ENCODE data around the gene HOOK2. TPM values are rescaled to one million over a fixed set of nuclear protein-coding genes. Genes with fewer than 3 reads are reported as not detected.

Gene HOOK2
- total RNA-seq, 1 experiment from 2014 or later: 96.3 TPM

DNA sequence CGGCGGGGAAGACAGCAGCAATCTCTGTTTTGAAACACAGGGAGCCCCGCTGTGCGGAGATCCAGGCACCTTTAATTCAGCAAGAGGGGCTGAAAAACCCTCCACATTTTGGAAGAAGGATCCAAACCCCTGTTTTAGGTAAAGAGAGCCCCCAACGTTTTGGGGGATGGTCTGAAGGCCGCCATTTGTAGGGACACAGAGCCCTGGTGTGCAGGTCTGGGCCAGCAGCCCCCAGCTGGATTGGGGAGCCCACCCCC lies 3.5 kb upstream of the HOOK2 start (continued):
- TF ChIP-seq, protein P1, sequence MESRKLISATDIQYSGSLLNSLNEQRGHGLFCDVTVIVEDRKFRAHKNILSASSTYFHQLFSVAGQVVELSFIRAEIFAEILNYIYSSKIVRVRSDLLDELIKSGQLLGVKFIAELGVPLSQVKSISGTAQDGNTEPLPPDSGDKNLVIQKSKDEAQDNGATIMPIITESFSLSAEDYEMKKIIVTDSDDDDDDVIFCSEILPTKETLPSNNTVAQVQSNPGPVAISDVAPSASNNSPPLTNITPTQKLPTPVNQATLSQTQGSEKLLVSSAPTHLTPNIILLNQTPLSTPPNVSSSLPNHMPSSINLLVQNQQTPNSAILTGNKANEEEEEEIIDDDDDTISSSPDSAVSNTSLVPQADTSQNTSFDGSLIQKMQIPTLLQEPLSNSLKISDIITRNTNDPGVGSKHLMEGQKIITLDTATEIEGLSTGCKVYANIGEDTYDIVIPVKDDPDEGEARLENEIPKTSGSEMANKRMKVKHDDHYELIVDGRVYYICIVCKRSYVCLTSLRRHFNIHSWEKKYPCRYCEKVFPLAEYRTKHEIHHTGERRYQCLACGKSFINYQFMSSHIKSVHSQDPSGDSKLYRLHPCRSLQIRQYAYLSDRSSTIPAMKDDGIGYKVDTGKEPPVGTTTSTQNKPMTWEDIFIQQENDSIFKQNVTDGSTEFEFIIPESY (IDR thresholded peaks at IDR 0.05; ENCODE audit: extremely low read depth, insufficient replicate concordance, low read length): no peak
- TF ChIP-seq RAD21 (IDR thresholded peaks at IDR 0.05; ENCODE audit: low read depth) (no peak), POLR2A (IDR thresholded peaks at IDR 0.05; ENCODE audit: borderline replicate concordance, extremely low read depth, insufficient read depth, insufficient read length) (no peak), ELF1 (IDR thresholded peaks at IDR 0.05; ENCODE audit: borderline replicate concordance, low read depth) (no peak), EZH2 (IDR thresholded peaks at IDR 0.05) (no peak), YY1 (IDR thresholded peaks at IDR 0.05; ENCODE audit: extremely low read depth, insufficient replicate concordance, low read depth, low read length) (no peak), POLR2AphosphoS5 (IDR thresholded peaks at IDR 0.05; ENCODE audit: low read depth, low read length) (no peak), SIN3A (IDR thresholded peaks at IDR 0.05; ENCODE audit: low read depth) (no peak), TCF7L2 (IDR thresholded peaks at IDR 0.05; ENCODE audit: borderline replicate concordance, extremely low read depth, insufficient read depth, insufficient read length) (no peak), ZNF274 (IDR thresholded peaks at IDR 0.05; ENCODE audit: low read depth, low read length) (no peak)
- TF ChIP-seq, protein P2, sequence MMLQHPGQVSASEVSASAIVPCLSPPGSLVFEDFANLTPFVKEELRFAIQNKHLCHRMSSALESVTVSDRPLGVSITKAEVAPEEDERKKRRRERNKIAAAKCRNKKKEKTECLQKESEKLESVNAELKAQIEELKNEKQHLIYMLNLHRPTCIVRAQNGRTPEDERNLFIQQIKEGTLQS (IDR thresholded peaks at IDR 0.05): no peak

Measured in HCT116 (cell line).